IPS-20b (cell line): ENCODE data around the gene RMI2.

Experiments used
- H3K27ac ChIP-seq: one replicate; pipeline ENCODE4 v1.5.1; 2013; ENCODE audit warnings: low read length
- H3K27me3 ChIP-seq: 2 replicates; pipeline ENCODE4 v1.6.1; 2013; ENCODE audit warnings: mild to moderate bottlenecking, low read length, inconsistent platforms; ENCODE audit not compliant: insufficient read depth
- H3K36me3 ChIP-seq: 2 replicates; pipeline ENCODE4 v1.6.1; 2013; ENCODE audit warnings: low read depth, mild to moderate bottlenecking, inconsistent platforms, low read length, moderate library complexity; ENCODE audit not compliant: insufficient read depth
- H3K4me1 ChIP-seq: 2 replicates; pipeline ENCODE4 v1.6.1; 2013; ENCODE audit warnings: mild to moderate bottlenecking, control low read depth, inconsistent platforms, low read length, moderate library complexity; ENCODE audit not compliant: insufficient read depth
- H3K4me3 ChIP-seq: 2 replicates; pipeline ENCODE4 v1.5.1; 2013; ENCODE audit warnings: mild to moderate bottlenecking, low read length, inconsistent platforms
- H3K9ac ChIP-seq: 2 replicates; pipeline ENCODE4 v1.6.1; 2013; ENCODE audit warnings: low read depth, mild to moderate bottlenecking, inconsistent platforms, low read length, moderate library complexity
- H3K9me3 ChIP-seq: 2 replicates; pipeline ENCODE4 v1.6.1; 2013; ENCODE audit warnings: mild to moderate bottlenecking, low read depth, low read length, inconsistent platforms; ENCODE audit not compliant: insufficient read depth

RMI2 gene

DNA sequence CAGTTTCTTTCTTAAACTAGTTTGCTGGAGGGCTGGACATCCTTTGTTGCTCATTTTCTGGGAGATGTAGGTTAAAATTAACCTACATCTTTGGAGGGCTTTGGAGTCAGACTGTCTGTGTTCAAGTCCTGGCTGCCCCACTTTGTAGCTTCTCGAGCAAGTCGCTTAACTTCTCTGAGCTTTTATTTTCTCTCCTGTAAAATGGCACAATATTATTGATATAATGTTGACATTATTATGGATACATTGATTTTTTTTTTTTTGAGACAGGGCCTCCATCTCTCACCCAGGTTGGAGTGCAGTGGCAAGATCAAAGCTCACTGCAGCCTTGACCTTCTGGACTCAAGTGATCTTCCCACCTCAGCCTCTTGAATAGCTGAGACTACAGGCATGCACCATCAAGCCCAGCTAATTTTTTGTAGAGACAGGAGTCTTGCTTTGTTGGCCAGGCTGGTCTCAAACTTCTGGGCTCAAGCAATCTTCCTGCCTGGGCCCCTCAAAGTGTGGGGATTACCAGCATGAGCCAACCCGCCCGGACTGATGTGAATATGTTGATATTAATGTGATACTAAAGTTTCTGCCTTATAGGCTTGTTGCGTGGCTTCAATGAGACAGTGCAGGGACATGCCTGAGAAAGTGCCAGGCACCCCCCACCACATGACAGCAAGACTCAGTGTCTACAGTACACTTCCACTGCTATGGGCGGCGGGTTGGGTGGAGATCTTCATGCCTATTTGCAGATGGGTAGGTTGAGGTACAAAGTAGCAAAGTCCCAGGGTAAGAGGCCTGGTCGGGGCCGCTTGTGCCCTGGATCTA is 31.6 kb upstream of the RMI2 start:
- Histone ChIP-seq H3K36me3 (no peaks in the 10 kb centered on the region), H3K27me3 (no peaks in the 10 kb centered on the region), H3K4me3 (peak overlapping the region; percentile 43; the same call in 1 of the 2 replicates), H3K9ac (peak overlapping the region; percentile 65; the same call in 1 of the 2 replicates), H3K4me1 (peaks cover 40% of the 10 kb centered on the region), H3K9me3 (no peaks in the 10 kb centered on the region), H3K27ac (peak overlapping the region; percentile 73)

GRCh38 chr16:11314309-11314894 is 30.9 kb upstream of the RMI2 start:
- Histone ChIP-seq H3K4me3 (no peak overlapping the region), H3K27ac (peak overlapping the region; percentile 88), H3K9ac (peak overlapping the region; percentile 13; the same call in 1 of the 2 replicates), H3K9me3 (no peaks in the 10 kb centered on the region), H3K4me1 (peaks cover 40% of the 10 kb centered on the region), H3K27me3 (no peaks in the 10 kb centered on the region), H3K36me3 (no peaks in the 10 kb centered on the region)

GRCh38 chr16:11315510-11315909 is 29.7 kb upstream of the RMI2 start:
- Histone ChIP-seq H3K4me3 (peak overlapping the region; percentile 52; the same call in 1 of the 2 replicates), H3K4me1 (peaks cover 37% of the 10 kb centered on the region), H3K9ac (peak overlapping the region; percentile 71; the same call in 1 of the 2 replicates), H3K9me3 (no peaks in the 10 kb centered on the region), H3K27me3 (no peaks in the 10 kb centered on the region), H3K27ac (peak overlapping the region; percentile 88), H3K36me3 (no peaks in the 10 kb centered on the region)

DNA sequence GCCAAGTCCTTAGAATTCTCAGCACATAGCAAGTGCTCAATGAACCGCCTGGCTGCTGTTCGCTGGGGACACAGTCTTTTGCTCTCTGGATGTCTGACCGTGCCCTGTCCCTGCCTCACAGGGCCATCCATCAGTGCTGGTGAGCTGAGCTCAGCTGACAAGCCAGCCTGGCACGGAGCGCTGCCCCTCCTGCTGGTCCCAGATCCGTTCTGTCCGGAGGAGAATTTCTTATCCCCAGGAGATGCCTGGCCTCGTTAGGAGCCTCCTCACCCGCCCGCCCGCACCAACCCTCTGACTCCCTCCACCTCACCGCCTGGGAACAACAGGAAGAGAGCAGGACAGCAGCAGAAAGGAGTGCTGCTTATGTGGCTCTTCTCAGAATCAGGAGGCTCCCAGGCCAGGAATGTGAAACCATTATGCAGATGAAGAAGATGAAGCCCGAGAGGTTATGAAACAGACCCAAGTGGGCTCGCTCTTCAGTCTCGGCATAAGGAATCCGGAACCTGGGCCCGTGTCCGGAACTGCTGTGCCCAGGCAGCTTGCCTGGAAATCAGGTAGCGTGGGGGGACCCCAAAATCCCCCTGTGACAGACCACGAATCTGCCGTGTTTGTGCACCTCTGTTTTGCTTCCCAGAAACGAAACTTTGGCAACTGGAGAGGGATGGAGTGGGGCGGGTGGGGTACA is 28.8 kb upstream of the RMI2 start:
- H3K4me1 ChIP-seq: peaks cover 37% of the 10 kb centered on the region
- H3K9ac ChIP-seq: peak overlapping the region; percentile 71; the same call in 1 of the 2 replicates
- no peaks in the 10 kb centered on the region for H3K36me3 ChIP-seq
- H3K27ac ChIP-seq: peak overlapping the region; percentile 77
- peak overlapping the region; percentile 52 for H3K4me3 ChIP-seq
- no peaks in the 10 kb centered on the region for H3K9me3 ChIP-seq
- no peaks in the 10 kb centered on the region for H3K27me3 ChIP-seq

- H3K4me3 ChIP-seq: no peak overlapping the region
- H3K36me3 ChIP-seq: no peaks in the 10 kb centered on the region
- H3K4me1 ChIP-seq: peaks cover 22% of the 10 kb centered on the region
Measured at GRCh38 chr16:11318817-11319216, 26.4 kb upstream of the RMI2 start.

GRCh38 chr16:11319529-11320146 is 25.6 kb upstream of the RMI2 start:
- Histone ChIP-seq H3K27ac (no peak overlapping the region), H3K9ac (no peak overlapping the region), H3K4me1 (peaks cover 16% of the 10 kb centered on the region), H3K36me3 (no peaks in the 10 kb centered on the region), H3K27me3 (no peaks in the 10 kb centered on the region), H3K9me3 (no peaks in the 10 kb centered on the region), H3K4me3 (no peak overlapping the region)

More at GRCh38 chr16:11318817-11319216, 26.4 kb upstream of the RMI2 start:
- Histone ChIP-seq H3K27me3 (no peaks in the 10 kb centered on the region), H3K27ac (no peak overlapping the region), H3K9me3 (no peaks in the 10 kb centered on the region), H3K9ac (no peak overlapping the region)

- Histone ChIP-seq H3K4me3 (no peak overlapping the region), H3K9ac (no peak overlapping the region), H3K27ac (no peak overlapping the region), H3K36me3 (no peaks in the 10 kb centered on the region), H3K27me3 (no peaks in the 10 kb centered on the region), H3K4me1 (peaks cover 11% of the 10 kb centered on the region), H3K9me3 (no peaks in the 10 kb centered on the region)
Measured at GRCh38 chr16:11320170-11320569, 25.1 kb upstream of the RMI2 start.

DNA sequence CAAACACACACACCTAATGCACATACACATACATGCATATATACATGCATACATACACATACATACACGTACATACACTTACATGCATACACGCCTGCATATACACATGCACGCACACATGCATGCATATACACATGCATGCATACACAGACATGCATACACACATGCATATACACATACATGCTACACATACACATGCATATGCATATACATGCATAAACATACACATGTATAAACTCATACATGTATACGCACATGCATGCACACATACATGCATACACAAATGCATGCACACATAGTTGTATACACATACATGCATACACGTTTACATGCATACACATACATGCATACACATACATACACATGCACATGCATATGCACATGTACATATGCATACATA is 23.6 kb upstream of the RMI2 start:
- H3K27ac ChIP-seq: no peak overlapping the region
- H3K4me3 ChIP-seq: no peak overlapping the region
- no peaks in the 10 kb centered on the region for H3K9me3 ChIP-seq
- no peaks in the 10 kb centered on the region for H3K27me3 ChIP-seq
- H3K36me3 ChIP-seq: no peaks in the 10 kb centered on the region
- H3K4me1 ChIP-seq: peaks cover 3% of the 10 kb centered on the region; the same call in 1 of the 2 replicates
- no peak overlapping the region for H3K9ac ChIP-seq

DNA sequence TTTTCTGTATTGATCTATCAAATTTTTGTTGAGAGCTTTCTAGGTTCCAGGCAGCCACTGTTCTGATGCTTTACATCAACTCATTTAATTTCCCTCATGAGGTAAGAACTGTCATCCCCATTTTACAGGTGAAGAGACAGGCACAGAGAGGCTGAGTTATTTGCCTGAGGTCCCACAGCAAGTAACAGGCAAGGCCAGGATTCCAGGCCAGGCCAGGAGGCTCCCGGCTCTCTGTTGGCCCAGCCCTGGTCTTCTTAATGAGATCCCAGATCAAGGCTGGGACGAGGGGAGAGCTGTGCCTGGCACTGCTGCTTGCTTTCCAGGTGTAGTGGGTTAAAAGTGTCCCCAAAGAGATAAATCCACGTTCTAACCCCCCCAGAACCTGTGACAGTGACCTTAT is 22.4 kb upstream of the RMI2 start:
- Histone ChIP-seq H3K9me3 (no peaks in the 10 kb centered on the region), H3K36me3 (no peaks in the 10 kb centered on the region), H3K27ac (no peak overlapping the region), H3K27me3 (no peaks in the 10 kb centered on the region), H3K4me1 (peaks cover 8% of the 10 kb centered on the region; the same call in 1 of the 2 replicates), H3K9ac (no peak overlapping the region), H3K4me3 (no peak overlapping the region)

DNA sequence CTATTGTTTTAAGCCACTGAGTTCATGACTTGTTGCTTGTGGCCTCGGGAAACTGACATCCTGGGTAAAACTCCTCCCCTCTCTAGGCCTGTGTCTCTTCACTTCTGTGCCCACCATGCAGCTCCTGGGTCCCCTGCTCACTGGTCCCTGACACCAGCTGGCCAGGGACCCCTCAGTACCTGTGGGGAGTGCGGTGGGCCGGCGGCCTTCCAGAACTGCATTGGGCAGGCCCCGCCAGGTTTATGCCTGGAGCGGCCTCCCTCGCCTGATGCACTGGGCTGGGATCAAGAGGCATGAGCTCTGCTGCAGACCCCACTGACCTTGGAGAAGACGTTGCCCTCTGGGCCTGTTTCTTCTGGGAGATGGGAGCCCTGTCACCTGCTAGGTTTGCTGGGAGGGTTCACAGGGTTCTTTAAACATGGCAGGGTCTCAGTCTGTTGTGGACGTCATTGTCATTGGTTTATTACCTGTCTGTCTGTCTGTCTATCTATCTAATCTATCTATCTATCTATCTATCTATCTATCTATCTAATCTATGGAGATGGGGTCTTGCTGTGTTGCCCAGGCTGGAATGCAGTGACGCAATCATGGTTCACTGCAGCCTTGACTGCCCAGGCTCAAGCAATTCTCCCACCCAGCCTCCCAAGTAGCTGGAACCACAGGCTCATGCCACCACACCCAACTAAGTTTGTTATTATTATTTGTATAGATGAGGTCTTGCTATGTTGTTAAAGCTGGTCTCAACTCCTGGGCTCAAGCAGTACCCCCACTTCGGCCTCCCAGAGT is 21.5 kb upstream of the RMI2 start:
- Histone ChIP-seq H3K9me3 (no peaks in the 10 kb centered on the region), H3K36me3 (no peaks in the 10 kb centered on the region), H3K4me1 (peaks cover 15% of the 10 kb centered on the region; the same call in 1 of the 2 replicates), H3K9ac (no peak overlapping the region), H3K4me3 (no peak overlapping the region), H3K27ac (no peak overlapping the region), H3K27me3 (no peaks in the 10 kb centered on the region)
